Measurements from ENCODE around the gene RELA. TPM values are rescaled to one million over a fixed set of nuclear protein-coding genes. Genes with fewer than 3 reads are reported as not detected.

RELA gene
- polyA plus RNA-seq, 1 of the 3 experiments (the other 2 are of a cell fraction), result 49.5 TPM

DNA sequence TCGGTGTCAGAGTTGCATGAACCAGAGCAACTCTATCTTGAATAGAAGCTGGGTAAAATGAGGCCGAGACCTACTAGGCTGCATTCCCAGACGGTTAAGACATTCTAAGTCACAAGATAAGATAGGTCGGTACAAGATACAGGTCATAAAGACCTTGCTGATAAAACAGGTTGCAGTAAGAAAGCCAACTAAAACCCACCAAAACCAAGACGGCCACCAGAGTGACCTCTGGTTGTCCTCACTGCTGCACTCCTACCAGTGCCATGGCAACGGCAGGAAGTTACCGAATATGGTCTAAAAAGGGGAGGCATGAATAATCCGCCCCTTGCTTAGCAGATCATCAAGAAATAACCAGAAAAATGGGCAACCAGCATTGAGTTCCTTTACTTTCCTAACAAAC lies 46.9 kb upstream of the RELA start:
- ChIA-PET POLR2A (no interaction called here), CTCF (interaction anchor here (1.0 to 1.9 kb wide), 2 partner anchors 70 to 175 kb away, joined by 3 to 10 read pairs; partner anchors contain the start of gene AP5B1)
- DNase-seq, result no peak
- H3K27ac ChIP-seq (ENCODE audit: low read depth in 2 of 2, low read length in 1 of 2), result no peak overlapping the region
- H3K9ac ChIP-seq, result no peak overlapping the region
- 83% methylated on average over 8 of the region's 8 CpGs for WGBS (ENCODE audit: low lambda C conversion rate)
- H3K36me3 ChIP-seq (replicated peaks in 1 of 2; ENCODE audit: control insufficient read depth in 1 of 2, insufficient read depth in 2 of 2, low read length in 1 of 2), result peaks cover 6 to 16% of the 10 kb centered on the region in 2 experiments
- H3K4me2 ChIP-seq, result no peak overlapping the region
- no peaks in the 10 kb centered on the region for H3K9me2 ChIP-seq
- H4K20me1 ChIP-seq (ENCODE audit: insufficient read depth), result no peaks in the 10 kb centered on the region
- no peaks in the 10 kb centered on the region for H3K27me3 ChIP-seq (ENCODE audit: insufficient read depth)
- TF ChIP-seq, protein P1, sequence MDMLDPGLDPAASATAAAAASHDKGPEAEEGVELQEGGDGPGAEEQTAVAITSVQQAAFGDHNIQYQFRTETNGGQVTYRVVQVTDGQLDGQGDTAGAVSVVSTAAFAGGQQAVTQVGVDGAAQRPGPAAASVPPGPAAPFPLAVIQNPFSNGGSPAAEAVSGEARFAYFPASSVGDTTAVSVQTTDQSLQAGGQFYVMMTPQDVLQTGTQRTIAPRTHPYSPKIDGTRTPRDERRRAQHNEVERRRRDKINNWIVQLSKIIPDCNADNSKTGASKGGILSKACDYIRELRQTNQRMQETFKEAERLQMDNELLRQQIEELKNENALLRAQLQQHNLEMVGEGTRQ (IDR thresholded peaks at IDR 0.05; ENCODE audit: borderline replicate concordance, low read depth, low read length), result no peak
- TF ChIP-seq TCF12 (IDR thresholded peaks at IDR 0.05) (no peak), MEF2A (IDR thresholded peaks at IDR 0.05; ENCODE audit: borderline replicate concordance, low read depth) (no peak), CHD2 (IDR thresholded peaks at IDR 0.05; ENCODE audit: low read length, partially characterized antibody) (no peak), EZH2phosphoT487 (IDR thresholded peaks at IDR 0.05; ENCODE audit: borderline replicate concordance, low read depth) (no peak), SMC3 (IDR thresholded peaks at IDR 0.05; ENCODE audit: low read depth, low read length) (no peak), TEAD4 (IDR thresholded peaks at IDR 0.05; ENCODE audit: borderline replicate concordance, insufficient read depth) (no peak), YY1 (IDR thresholded peaks at IDR 0.05; ENCODE audit: low read depth) (no peak), TAF1 (IDR thresholded peaks at IDR 0.05; ENCODE audit: borderline replicate concordance, low read depth, low read length) (no peak)
- TF ChIP-seq, protein P2, sequence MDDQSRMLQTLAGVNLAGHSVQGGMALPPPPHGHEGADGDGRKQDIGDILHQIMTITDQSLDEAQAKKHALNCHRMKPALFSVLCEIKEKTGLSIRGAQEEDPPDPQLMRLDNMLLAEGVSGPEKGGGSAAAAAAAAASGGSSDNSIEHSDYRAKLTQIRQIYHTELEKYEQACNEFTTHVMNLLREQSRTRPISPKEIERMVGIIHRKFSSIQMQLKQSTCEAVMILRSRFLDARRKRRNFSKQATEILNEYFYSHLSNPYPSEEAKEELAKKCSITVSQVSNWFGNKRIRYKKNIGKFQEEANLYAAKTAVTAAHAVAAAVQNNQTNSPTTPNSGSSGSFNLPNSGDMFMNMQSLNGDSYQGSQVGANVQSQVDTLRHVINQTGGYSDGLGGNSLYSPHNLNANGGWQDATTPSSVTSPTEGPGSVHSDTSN (IDR thresholded peaks at IDR 0.05), result no peak
- TF ChIP-seq, protein P3, sequence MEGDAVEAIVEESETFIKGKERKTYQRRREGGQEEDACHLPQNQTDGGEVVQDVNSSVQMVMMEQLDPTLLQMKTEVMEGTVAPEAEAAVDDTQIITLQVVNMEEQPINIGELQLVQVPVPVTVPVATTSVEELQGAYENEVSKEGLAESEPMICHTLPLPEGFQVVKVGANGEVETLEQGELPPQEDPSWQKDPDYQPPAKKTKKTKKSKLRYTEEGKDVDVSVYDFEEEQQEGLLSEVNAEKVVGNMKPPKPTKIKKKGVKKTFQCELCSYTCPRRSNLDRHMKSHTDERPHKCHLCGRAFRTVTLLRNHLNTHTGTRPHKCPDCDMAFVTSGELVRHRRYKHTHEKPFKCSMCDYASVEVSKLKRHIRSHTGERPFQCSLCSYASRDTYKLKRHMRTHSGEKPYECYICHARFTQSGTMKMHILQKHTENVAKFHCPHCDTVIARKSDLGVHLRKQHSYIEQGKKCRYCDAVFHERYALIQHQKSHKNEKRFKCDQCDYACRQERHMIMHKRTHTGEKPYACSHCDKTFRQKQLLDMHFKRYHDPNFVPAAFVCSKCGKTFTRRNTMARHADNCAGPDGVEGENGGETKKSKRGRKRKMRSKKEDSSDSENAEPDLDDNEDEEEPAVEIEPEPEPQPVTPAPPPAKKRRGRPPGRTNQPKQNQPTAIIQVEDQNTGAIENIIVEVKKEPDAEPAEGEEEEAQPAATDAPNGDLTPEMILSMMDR (IDR thresholded peaks at IDR 0.05), result no peak
- TF ChIP-seq, protein P4, sequence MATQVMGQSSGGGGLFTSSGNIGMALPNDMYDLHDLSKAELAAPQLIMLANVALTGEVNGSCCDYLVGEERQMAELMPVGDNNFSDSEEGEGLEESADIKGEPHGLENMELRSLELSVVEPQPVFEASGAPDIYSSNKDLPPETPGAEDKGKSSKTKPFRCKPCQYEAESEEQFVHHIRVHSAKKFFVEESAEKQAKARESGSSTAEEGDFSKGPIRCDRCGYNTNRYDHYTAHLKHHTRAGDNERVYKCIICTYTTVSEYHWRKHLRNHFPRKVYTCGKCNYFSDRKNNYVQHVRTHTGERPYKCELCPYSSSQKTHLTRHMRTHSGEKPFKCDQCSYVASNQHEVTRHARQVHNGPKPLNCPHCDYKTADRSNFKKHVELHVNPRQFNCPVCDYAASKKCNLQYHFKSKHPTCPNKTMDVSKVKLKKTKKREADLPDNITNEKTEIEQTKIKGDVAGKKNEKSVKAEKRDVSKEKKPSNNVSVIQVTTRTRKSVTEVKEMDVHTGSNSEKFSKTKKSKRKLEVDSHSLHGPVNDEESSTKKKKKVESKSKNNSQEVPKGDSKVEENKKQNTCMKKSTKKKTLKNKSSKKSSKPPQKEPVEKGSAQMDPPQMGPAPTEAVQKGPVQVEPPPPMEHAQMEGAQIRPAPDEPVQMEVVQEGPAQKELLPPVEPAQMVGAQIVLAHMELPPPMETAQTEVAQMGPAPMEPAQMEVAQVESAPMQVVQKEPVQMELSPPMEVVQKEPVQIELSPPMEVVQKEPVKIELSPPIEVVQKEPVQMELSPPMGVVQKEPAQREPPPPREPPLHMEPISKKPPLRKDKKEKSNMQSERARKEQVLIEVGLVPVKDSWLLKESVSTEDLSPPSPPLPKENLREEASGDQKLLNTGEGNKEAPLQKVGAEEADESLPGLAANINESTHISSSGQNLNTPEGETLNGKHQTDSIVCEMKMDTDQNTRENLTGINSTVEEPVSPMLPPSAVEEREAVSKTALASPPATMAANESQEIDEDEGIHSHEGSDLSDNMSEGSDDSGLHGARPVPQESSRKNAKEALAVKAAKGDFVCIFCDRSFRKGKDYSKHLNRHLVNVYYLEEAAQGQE (IDR thresholded peaks at IDR 0.05; ENCODE audit: low read depth, low read length), result no peak
- TF ChIP-seq, protein P5, sequence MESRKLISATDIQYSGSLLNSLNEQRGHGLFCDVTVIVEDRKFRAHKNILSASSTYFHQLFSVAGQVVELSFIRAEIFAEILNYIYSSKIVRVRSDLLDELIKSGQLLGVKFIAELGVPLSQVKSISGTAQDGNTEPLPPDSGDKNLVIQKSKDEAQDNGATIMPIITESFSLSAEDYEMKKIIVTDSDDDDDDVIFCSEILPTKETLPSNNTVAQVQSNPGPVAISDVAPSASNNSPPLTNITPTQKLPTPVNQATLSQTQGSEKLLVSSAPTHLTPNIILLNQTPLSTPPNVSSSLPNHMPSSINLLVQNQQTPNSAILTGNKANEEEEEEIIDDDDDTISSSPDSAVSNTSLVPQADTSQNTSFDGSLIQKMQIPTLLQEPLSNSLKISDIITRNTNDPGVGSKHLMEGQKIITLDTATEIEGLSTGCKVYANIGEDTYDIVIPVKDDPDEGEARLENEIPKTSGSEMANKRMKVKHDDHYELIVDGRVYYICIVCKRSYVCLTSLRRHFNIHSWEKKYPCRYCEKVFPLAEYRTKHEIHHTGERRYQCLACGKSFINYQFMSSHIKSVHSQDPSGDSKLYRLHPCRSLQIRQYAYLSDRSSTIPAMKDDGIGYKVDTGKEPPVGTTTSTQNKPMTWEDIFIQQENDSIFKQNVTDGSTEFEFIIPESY (IDR thresholded peaks at IDR 0.05; ENCODE audit: borderline replicate concordance, low read depth), result no peak
- H3K4me1 ChIP-seq (ENCODE audit: control insufficient read depth in 1 of 2, insufficient read depth in 2 of 2, low read depth in 1 of 2, low read length in 1 of 2), result peaks cover 6 to 8% of the 10 kb centered on the region in 2 experiments; a peak in 1 of 4 replicates
- no peaks in the 10 kb centered on the region for H3K9me3 ChIP-seq
- H3F3A ChIP-seq (replicated peaks; ENCODE audit: insufficient read depth), result no peaks in the 10 kb centered on the region
- H2AFZ ChIP-seq (ENCODE audit: low read depth), result no peak overlapping the region
- peaks cover 17% of the 10 kb centered on the region; the same call in 1 of the 2 replicates for H3K79me2 ChIP-seq (ENCODE audit: insufficient read depth)
- no peak overlapping the region for H3K4me3 ChIP-seq (ENCODE audit: low read depth in 2 of 2, low read length in 1 of 2)
